Measurements from ENCODE around the gene EPN1.

Gene EPN1

DNA sequence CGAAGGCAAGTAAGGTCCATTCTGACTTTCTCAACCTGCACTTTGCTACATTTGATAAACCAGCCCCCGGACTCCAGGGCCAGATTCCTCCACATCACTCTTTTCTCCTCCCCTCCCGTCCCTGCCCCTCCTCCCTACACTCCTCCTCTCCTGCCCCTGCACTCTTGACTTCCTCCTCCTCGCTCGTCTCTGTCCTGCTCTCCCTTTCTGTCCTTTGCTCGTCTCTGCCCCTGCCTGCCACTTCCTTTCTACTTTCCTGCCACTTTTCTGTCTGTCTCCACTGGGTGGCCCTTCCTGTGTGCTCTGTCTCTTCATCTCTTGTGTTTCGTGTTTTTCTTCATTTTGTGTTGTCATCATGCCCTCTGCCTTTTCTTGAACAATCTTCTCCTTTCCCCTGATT is 13.2 kb upstream of the EPN1 start:
- DNase-seq = no peak

GRCh38 chr19:55663846-55664536 is 11.0 kb upstream of the EPN1 start:
- DNase-seq = no peak

- no peak for DNase-seq
Measured at GRCh38 chr19:55666343-55667005, 8.6 kb upstream of the EPN1 start.

GRCh38 chr19:55667006-55667381 is 8.0 kb upstream of the EPN1 start:
- DNase-seq = no peak

GRCh38 chr19:55667511-55667910 is 7.5 kb upstream of the EPN1 start:
- DNase-seq = no peak

DNA sequence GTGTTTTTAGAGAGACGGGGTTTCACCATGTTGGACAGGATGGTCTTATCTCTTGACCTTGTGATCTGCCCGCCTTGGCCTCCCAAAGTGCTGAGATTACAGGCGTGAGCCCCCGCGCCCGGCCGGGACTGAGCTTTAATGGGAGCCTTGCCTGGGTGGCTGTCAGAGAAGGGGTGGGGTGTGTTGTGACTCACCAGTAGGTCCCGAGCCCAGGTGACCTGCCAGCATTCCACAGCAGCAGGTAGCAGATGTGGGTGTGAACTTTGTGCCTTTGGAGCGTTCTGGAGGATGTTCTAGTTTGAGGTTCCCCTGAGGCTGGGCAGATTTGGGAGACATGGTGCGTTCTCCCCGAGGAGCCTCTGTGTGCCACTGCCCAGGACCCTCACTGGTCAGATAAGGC is 7.1 kb upstream of the EPN1 start:
- no peak for DNase-seq

GRCh38 chr19:55668603-55669348 is 6.2 kb upstream of the EPN1 start:
- no peak for DNase-seq

- DNase-seq = no peak
Measured at GRCh38 chr19:55669418-55670279, 5.4 kb upstream of the EPN1 start.

DNA sequence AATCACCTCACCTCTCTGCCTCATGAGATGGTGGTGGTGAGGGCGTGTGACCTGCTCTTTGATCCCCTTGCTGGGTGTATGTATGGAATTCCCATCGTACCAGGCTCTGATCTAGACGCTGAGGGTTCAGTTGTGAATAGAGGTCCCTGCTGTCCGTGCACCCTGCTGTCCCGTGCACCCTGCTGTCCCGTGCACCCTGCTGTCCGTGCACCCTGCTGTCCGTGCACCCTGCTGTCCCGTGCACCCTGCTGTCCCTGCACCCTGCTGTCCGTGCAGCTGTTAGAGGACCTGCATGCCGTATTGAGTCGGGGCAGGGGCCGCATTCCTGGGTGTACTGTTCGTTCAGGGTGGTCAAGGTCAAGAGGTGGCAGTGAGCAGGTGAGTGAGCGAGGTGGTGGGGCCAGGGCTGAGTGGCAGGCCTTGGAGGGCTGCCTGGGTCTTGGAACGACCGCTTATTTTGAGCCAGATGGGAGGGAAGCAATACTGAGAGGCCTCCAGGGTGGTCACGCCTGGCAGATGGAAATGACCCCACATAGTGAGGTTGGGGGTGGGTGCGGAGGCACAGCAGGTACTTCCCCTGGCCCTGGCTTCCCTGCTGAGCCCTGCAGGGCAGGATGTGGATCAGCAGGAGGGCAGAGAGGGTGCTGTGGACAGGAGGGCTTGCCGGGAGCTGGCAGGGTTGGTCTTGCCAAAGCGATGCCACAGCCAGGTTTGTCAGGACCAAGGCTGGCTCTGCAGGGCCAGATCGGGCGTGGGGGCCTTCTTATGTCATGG is 4.6 kb upstream of the EPN1 start:
- DNase-seq = no peak

- DNase-seq = no peak
Measured at GRCh38 chr19:55671054-55671378, 4.0 kb upstream of the EPN1 start.

DNA sequence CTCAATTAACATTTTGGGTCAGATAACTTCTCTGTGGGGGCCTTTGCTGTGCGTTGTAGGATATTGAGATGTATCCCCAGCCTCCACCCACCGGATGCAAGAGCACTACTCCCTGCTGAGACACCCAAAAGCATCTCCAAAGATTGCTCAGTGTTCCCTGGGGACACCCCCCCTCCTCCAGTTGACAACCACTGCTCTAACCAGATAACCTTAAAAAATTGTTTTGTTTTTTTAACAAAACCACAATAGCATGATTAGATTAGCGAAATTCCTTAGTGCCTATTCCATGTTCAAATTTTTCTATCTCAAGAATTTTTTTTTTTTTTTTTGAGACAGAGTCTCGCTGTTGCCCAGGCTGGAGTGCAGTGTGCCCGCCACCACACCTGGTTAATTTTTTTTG is 2.6 kb upstream of the EPN1 start:
- no peak for DNase-seq

- no peak for DNase-seq
Measured at GRCh38 chr19:55673465-55673864, 1.6 kb upstream of the EPN1 start.

DNA sequence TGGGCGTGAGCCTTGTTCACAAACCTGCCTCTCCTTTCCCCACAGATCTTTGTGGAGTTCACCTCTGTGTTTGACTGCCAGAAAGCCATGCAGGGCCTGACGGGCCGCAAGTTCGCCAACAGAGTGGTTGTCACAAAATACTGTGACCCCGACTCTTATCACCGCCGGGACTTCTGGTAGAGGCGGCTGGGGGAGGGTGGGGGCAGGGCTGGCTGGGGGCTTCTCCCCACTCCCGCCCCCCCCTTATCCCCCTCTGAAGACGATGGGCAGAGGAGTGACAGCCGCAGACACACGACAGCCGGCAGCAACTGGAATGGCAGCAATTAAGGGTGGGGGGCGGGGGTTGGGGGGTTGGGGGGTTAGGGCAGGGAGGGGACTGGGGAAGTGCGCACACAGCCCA is 1.1 kb upstream of the EPN1 start:
- no peak for DNase-seq

- no peak for DNase-seq
Measured at GRCh38 chr19:55674459-55674840, 576 bp upstream of the EPN1 start.

DNA sequence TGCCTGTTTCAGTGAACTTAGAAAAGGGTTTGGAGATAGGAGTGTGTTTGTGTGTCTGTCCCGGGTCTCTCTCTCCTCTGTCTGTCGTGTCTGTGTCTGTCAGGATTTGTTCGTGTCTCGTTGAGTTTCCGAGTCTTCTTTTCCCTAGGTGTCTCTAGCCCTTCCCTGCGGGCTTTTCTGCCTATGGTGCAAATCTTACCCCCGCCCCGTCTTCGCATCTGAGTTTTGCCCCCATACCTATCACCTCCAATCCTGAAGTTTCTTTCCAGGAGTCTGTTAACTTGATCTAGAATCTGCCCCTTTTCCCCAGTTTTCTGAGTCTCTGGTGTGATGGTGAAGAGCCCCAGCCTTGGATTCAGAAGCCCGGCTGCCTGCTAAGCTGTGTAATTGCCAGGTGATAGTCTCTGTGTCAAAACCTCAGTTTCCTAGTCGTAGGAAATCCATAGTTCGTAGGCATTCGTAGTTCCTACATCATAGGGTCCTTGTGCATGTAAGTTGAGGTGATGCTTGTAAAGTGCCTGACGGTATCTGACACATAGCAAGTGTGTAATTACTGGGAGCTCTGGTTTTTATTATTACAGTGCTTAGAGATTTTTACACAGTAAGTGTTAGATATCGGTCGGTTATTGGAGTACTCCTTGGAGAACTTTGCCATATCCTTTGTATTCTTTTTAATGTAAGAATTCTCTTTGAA is 782 bp downstream of the EPN1 start:
- no peak for DNase-seq

DNA sequence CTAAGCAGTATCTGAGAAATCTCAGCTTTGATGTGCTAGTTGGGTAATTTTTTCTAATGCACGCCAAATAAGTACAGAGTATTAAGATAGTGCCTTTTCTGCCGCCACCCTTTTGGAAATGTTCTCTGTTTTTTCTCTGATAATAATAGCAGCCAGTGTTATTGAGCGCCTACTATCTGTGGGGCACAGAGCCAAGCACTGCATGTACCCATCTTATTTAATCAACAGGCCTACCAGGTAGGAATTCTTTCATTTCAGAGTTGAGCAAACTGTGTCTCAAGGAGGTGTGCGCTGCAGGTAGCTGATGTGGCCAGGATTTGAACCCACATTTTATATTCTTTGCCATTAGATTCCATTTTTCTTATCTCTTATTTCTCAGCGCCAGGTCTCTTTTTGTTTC is 1.4 kb downstream of the EPN1 start:
- DNase-seq = no peak

- no peak for DNase-seq
Measured at GRCh38 chr19:55676889-55677505, 2.0 kb downstream of the EPN1 start.

DNA sequence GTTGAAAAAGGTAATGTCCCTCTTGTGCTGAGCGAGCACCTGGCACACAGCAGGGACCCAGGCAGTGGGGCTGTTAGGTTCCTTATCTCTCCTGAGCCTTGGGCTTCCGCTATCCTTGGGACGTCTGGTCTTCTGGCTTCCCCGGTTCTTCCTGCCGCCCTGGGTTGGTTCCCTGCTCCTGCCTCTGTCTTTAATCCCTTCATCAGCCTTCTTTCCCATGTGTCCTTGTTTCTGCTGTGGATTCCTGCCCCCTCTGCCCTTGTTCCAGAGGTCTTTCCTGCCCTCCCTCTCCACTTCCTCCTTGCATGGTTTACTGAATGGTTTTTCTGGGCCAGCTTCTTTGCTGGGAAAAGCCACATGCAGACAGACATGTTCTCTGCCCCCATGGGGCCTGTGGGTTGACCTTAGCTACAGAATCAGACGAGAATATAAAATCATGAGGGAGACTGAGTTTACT is 2.6 kb downstream of the EPN1 start:
- no peak for DNase-seq

DNA sequence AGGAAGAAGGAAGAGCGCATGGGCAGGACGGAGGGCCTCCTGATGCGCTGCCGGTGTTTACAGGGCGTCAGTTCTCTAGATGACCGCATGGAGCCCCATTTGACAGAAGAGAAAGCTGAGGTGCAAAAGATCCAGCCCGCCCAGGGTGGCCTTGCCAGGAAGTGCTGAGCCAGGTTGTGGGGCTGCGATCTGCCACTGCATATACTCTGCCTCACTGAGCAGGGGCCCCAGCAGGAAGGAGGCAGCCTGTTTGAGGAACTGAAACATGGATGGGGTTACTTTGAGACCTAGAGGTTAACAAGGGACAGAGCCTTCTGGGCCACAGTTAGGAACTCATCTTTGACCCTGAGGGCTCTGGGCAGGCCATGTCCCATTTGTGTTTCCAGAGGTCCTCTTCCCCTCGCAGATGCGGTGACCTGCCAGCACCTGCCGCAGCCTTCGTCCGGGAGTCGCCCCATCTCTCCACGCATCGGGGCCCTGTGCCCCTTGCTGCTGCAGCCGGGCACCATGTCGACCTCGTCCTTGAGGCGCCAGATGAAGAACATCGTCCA is 3.2 kb downstream of the EPN1 start:
- DNase-seq = no peak

DNA sequence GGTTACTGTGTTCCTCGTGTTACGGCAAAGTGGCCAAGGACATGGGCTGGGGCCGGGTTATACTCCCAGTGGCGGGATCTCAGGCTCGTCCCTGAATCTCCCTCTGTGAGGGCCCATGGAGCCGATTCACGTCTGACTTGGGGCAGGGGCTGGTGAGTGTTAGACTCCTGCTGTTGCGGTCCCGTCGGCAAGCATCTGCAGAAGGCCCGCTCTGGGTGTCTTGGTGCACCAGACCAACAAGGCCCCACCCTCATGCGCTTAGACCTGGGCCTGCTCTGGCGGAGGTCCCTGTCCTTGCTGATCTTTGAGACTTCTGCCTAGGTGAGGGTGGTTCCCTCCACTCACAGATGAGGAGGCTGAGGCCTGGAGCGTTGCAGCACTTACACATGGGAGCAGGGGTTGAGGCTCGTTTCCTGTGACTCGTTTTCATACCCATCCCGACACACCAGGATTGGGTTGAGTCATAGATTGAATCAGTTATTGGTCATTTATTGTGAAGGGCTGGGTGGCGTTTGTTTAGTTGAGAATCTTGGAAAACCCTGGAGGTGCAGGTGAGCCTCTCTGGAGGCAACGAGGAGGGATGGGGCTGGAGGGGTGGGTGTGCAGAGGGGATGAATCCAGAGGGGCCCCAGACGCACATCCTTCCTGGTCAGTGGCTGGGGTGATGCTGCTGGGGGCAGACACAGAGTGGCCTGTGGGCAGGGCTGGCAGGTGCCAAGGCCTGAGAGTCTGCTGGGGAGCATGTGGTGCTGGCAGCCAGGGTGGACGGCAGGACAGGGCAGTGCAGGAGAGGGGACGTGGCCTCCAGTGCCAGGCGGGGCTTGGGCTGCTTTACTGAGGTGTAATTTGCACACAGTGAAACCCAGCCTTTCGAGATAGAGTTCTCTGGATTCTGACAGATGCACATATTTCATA is 4.6 kb downstream of the EPN1 start:
- no peak for DNase-seq

Data from NCI-H2029 treated with DMSO at 0.1 percent for 48 hours (cell line).